Osteocyte (in vitro differentiated cells): ENCODE data around the gene GEN1. TPM values are rescaled to one million over a fixed set of nuclear protein-coding genes. Genes with fewer than 3 reads are reported as not detected.

Experiments
- DNase-seq: peaks from one replicate; pipeline ENCODE4 v3.0.0; 2021; ENCODE audit warnings: mixed read lengths; ENCODE audit not compliant: unreplicated experiment; ENCODE audit errors: extremely low spot score
- H3K27ac Mint-ChIP-seq: one replicate; pipeline ENCODE4 v1.8.0; 2021; ENCODE audit warnings: mild to moderate bottlenecking, mixed read lengths; ENCODE audit not compliant: unreplicated experiment
- H3K27me3 Mint-ChIP-seq: one replicate; pipeline ENCODE4 v1.8.0; 2021; ENCODE audit warnings: mixed read lengths; ENCODE audit not compliant: unreplicated experiment
- H3K36me3 Mint-ChIP-seq: one replicate; pipeline ENCODE4 v1.8.0; 2021; ENCODE audit warnings: mixed read lengths; ENCODE audit not compliant: unreplicated experiment
- H3K4me1 Mint-ChIP-seq: one replicate; pipeline ENCODE4 v1.8.0; 2021; ENCODE audit warnings: mixed read lengths; ENCODE audit not compliant: unreplicated experiment
- H3K4me3 Mint-ChIP-seq: one replicate; pipeline ENCODE4 v1.8.0; 2021; ENCODE audit warnings: mild to moderate bottlenecking, moderate library complexity, mixed read lengths; ENCODE audit not compliant: unreplicated experiment
- H3K9me3 Mint-ChIP-seq: one replicate; pipeline ENCODE4 v1.8.0; 2021; ENCODE audit warnings: mixed read lengths; ENCODE audit not compliant: unreplicated experiment
- total RNA-seq: library from RNA; stranded (reverse); gene quantifications from 2 replicates; pipeline ENCODE4 v1.2.1, GENCODE V29; 2021
- TF ChIP-seq, protein P1 (sequence below): fragments of 200-600 bp; sonication (generic); IDR thresholded peaks from 2 replicates; pipeline ENCODE4 v1.5.0; 2021; ENCODE audit warnings: antibody characterized with exemption, mild to moderate bottlenecking, moderate library complexity

Gene GEN1
- total RNA-seq, 1 donor from 2014 or later: 11.0 TPM

DNA sequence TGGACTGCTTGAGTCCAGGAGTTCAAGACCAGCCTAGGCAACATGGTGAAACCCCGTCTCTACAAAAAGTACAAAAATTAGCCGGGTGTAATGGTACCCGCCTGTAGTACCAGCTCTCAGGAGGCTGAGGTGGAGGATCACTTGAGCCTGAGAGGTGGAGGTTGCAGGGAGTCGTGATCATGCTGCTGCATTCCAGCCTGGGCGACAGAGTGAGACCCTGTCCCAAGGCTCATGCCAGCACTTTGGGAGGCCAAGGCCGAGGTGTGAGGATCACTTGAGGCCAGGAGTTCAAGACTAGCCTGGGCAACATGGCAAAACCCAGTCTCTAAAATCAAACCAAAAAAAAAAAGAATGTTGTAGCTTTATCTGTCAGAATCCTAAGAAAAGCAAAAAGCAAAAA is 25.7 kb upstream of the GEN1 start:
- peaks cover 1% of the 10 kb centered on the region for H3K4me1 Mint-ChIP-seq
- TF ChIP-seq, protein P1, sequence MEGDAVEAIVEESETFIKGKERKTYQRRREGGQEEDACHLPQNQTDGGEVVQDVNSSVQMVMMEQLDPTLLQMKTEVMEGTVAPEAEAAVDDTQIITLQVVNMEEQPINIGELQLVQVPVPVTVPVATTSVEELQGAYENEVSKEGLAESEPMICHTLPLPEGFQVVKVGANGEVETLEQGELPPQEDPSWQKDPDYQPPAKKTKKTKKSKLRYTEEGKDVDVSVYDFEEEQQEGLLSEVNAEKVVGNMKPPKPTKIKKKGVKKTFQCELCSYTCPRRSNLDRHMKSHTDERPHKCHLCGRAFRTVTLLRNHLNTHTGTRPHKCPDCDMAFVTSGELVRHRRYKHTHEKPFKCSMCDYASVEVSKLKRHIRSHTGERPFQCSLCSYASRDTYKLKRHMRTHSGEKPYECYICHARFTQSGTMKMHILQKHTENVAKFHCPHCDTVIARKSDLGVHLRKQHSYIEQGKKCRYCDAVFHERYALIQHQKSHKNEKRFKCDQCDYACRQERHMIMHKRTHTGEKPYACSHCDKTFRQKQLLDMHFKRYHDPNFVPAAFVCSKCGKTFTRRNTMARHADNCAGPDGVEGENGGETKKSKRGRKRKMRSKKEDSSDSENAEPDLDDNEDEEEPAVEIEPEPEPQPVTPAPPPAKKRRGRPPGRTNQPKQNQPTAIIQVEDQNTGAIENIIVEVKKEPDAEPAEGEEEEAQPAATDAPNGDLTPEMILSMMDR: no peak
- peaks cover 25% of the 10 kb centered on the region for H3K36me3 Mint-ChIP-seq
- no peaks in the 10 kb centered on the region for H3K27me3 Mint-ChIP-seq
- H3K4me3 Mint-ChIP-seq: no peak overlapping the region
- H3K9me3 Mint-ChIP-seq: no peaks in the 10 kb centered on the region
- DNase-seq: no peak
- H3K27ac Mint-ChIP-seq: no peak overlapping the region

DNA sequence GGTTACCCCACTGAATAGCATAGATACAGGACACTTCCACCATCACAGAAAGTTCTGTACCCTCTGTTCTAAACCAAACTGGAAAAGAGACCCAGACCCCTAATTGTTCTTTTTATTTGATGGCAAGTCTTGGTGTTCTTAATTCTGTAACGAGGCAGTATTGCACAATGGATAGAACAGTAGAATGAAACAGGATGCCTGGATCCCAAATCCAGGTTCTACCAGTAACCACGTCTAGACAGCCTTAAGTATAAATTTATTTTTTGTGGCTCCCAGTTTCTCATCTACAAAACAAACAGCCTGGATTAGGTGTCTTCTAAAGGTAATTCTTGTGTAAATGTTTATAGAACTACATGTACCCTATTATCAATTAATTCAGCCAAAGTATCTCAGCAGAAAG is 24.1 kb upstream of the GEN1 start:
- Mint-ChIP-seq H3K36me3 (peaks cover 27% of the 10 kb centered on the region), H3K4me1 (peaks cover 3% of the 10 kb centered on the region), H3K27ac (no peak overlapping the region), H3K9me3 (no peaks in the 10 kb centered on the region), H3K27me3 (no peaks in the 10 kb centered on the region), H3K4me3 (no peak overlapping the region)
- no peak for DNase-seq
- TF ChIP-seq, protein P1: no peak

DNA sequence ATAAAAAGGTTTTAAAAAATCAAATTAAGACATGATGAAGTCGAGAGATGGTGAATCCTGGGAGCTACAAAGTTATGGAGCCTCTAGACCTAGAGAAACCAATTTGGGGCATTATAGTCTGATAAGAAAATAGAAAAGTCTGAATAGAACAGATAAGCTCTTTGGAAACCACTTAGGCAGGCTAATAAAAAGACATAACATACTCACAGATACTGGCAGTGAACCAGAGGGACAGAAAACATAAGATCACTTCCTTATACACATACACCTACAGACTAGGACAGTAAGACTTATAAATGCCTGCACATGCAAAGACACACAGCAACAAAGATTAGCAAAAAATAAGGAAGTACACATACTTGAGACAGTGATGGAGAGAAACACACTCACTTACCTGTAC is 20.3 kb upstream of the GEN1 start:
- TF ChIP-seq, protein P1: no peak
- Mint-ChIP-seq H3K27me3 (no peaks in the 10 kb centered on the region), H3K36me3 (peaks cover 32% of the 10 kb centered on the region), H3K9me3 (no peaks in the 10 kb centered on the region), H3K27ac (no peak overlapping the region), H3K4me3 (no peak overlapping the region), H3K4me1 (peaks cover 3% of the 10 kb centered on the region)
- DNase-seq: no peak

DNA sequence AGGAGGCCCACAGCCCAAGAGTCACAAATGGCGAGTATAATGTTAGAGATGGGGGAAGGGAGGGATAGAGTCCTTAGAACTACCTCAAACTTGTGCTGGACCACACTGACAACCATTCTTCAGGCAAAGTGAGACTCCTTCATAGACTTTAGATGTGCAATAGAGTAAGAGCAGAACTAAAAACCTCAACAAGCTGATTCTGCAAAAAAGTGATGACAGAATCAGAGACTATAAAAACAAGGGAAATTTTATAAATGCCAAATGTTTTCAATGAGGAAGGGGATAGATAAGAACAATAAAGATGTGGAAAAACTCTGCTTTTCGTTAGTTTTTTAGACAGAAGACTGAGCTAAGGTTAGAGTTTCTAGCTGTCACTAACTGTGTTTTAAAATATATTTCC is 18.1 kb upstream of the GEN1 start:
- H3K4me3 Mint-ChIP-seq: no peak overlapping the region
- H3K36me3 Mint-ChIP-seq: peaks cover 31% of the 10 kb centered on the region
- TF ChIP-seq, protein P1: no peak
- H3K4me1 Mint-ChIP-seq: peaks cover 3% of the 10 kb centered on the region
- DNase-seq: no peak
- H3K27me3 Mint-ChIP-seq: no peaks in the 10 kb centered on the region
- H3K9me3 Mint-ChIP-seq: no peaks in the 10 kb centered on the region
- no peak overlapping the region for H3K27ac Mint-ChIP-seq

DNA sequence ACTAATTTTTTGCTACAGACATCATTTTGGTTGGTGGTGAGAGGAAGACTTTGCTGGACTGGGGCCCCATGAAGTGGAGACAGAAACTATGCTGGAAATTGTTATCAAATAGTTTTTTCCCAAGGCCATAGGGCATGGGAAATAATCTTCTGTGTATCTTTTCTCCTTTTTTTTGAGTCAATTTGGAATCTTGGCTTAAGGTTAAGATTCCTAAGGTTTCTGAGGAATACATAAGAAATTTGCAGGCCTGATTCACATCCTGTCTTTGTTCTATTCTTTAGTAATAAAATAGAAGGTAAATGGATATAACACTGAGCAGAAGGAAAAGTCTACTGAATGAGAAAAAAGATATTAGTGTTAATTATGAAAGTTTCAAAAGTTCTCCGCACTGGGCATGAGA is 16.9 kb upstream of the GEN1 start:
- TF ChIP-seq, protein P1: no peak
- Mint-ChIP-seq H3K4me1 (peaks cover 3% of the 10 kb centered on the region), H3K36me3 (peaks cover 24% of the 10 kb centered on the region), H3K4me3 (no peak overlapping the region), H3K27me3 (no peaks in the 10 kb centered on the region), H3K9me3 (no peaks in the 10 kb centered on the region), H3K27ac (no peak overlapping the region)
- no peak for DNase-seq
